Natural killer cell (primary cell): ENCODE measurements around the gene GOLGA3. TPM values are rescaled to one million over a fixed set of nuclear protein-coding genes. Genes with fewer than 3 reads are reported as not detected.

Experiments
- ATAC-seq, 3 donors: fragments of 150-1000 bp in 2 of 3; fragments of 200-7000 bp in 1 of 3; cut with Tn5 transposase; 1 replicate in 1 of 3; 2 replicates in 2 of 3; pipeline ENCODE4 v1.10.0; 2021; ENCODE audit warnings: mild to moderate bottlenecking in 2 of 3, moderate library complexity in 2 of 3
- DNase-seq, 2 donors: peaks; one replicate each; pipeline versions ENCODE4 v3.0.0 to v3.0.0-alpha.2; 2013 to 2021; ENCODE audit warnings: mixed read lengths in 1 of 2
- H3K27ac ChIP-seq: one replicate; pipeline ENCODE4 v1.5.1; 2013; ENCODE audit warnings: mild to moderate bottlenecking, low read length
- H3K27me3 ChIP-seq: one replicate; pipeline ENCODE4 v1.6.1; 2013; ENCODE audit warnings: low read length; ENCODE audit not compliant: control insufficient read depth, insufficient read depth
- H3K36me3 ChIP-seq: one replicate; pipeline ENCODE4 v1.6.1; 2013; ENCODE audit warnings: low read length; ENCODE audit not compliant: control insufficient read depth, insufficient read depth
- H3K4me1 ChIP-seq: one replicate; pipeline ENCODE4 v1.6.1; 2013; ENCODE audit warnings: low read length; ENCODE audit not compliant: control insufficient read depth, insufficient read depth
- H3K4me3 ChIP-seq: one replicate; pipeline ENCODE4 v1.5.1; 2013; ENCODE audit warnings: low read length
- H3K9me3 ChIP-seq: one replicate; pipeline ENCODE4 v1.6.1; 2013; ENCODE audit warnings: low read length; ENCODE audit not compliant: control insufficient read depth, insufficient read depth
- H3K27ac Mint-ChIP-seq, 2 donors: one replicate each; pipeline ENCODE4 v1.8.0; 2022; ENCODE audit warnings: mild to moderate bottlenecking in 2 of 2, mixed read lengths in 2 of 2, moderate library complexity in 1 of 2
- H3K27me3 Mint-ChIP-seq, 2 donors: one replicate each; pipeline ENCODE4 v1.8.0; 2022; ENCODE audit warnings: low read depth in 2 of 2, mixed read lengths in 2 of 2
- H3K36me3 Mint-ChIP-seq: one replicate; pipeline ENCODE4 v1.8.0; 2022; ENCODE audit warnings: mixed read lengths
- H3K4me1 Mint-ChIP-seq, 2 donors: one replicate each; pipeline ENCODE4 v1.8.0; 2022; ENCODE audit warnings: mixed read lengths in 2 of 2
- H3K4me3 Mint-ChIP-seq: one replicate; pipeline ENCODE4 v1.8.0; 2022; ENCODE audit warnings: mild to moderate bottlenecking, moderate library complexity, mixed read lengths
- H3K9me3 Mint-ChIP-seq, 2 donors: one replicate each; pipeline ENCODE4 v1.8.0; 2022; ENCODE audit warnings: mixed read lengths in 2 of 2
- WGBS: methylation state at CpG from one replicate; pipeline ENCODE4 v1.1.7; 2013; ENCODE audit warnings: missing lambda C conversion rate; ENCODE audit not compliant: insufficient coverage; 5-methylcytosine and 5-hydroxymethylcytosine counted together
- intact Hi-C: fragments of 100-400 bp; cut with micrococcal nuclease; formaldehyde crosslinking; loops from one replicate; pipeline ENCODE4 v1.14.2; 2022
- total RNA-seq, 4 donors: library from RNA; stranded (reverse); fragments of 120-200 nt in 1 of 4; gene quantifications; one replicate each; pipeline versions ENCODE4 v1.2.3 to v1.2.4, GENCODE V29; 2013 to 2022
- TF ChIP-seq, protein P1 (sequence below): fragments of 200-600 bp; IDR thresholded peaks from one replicate; pipeline ENCODE4 v1.8.0; 2022; ENCODE audit warnings: antibody characterized with exemption

Gene GOLGA3
- total RNA-seq, 3 donors from 2014 or later (not counting 1 experiment from before 2014, with no cell fraction given), result 39.1 to 54.3 (median 50.9) TPM

DNA sequence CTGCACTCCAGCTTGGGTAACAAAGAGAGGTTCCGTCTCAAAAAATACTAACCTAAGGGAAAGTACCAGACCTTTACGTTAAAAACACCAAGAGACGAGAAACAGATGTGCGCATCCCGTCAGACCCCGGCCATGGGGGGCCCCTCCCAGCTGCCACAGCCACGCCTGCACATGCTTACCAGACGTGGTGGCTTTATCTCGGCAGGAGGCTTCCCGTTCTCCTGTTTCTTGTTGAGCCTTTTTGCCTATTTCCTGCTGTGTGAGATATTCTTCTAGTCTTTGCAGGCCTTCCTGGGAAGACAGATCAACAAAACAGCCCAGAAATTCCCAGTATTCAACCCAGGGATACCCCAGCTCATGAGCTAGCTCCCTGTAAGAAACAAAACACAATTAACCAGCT lies 94.5 kb downstream of the GOLGA3 start:
- H3K36me3 Mint-ChIP-seq, result peaks cover 17% of the 10 kb centered on the region
- intact Hi-C loops, result no loop called here
- H3K27me3 Mint-ChIP-seq, result no peaks in the 10 kb centered on the region
- H3K27ac Mint-ChIP-seq, result no peak overlapping the region
- WGBS, result 91% methylated on average over 10 of the region's 10 CpGs
- Histone ChIP-seq H3K36me3 (peaks cover 65% of the 10 kb centered on the region), H3K4me3 (no peak overlapping the region), H3K27ac (no peak overlapping the region), H3K4me1 (no peaks in the 10 kb centered on the region), H3K27me3 (no peaks in the 10 kb centered on the region), H3K9me3 (no peaks in the 10 kb centered on the region)
- H3K4me3 Mint-ChIP-seq, result no peak overlapping the region
- peaks cover 0 to 5% of the 10 kb centered on the region in 2 donors for H3K4me1 Mint-ChIP-seq
- TF ChIP-seq, protein P1, sequence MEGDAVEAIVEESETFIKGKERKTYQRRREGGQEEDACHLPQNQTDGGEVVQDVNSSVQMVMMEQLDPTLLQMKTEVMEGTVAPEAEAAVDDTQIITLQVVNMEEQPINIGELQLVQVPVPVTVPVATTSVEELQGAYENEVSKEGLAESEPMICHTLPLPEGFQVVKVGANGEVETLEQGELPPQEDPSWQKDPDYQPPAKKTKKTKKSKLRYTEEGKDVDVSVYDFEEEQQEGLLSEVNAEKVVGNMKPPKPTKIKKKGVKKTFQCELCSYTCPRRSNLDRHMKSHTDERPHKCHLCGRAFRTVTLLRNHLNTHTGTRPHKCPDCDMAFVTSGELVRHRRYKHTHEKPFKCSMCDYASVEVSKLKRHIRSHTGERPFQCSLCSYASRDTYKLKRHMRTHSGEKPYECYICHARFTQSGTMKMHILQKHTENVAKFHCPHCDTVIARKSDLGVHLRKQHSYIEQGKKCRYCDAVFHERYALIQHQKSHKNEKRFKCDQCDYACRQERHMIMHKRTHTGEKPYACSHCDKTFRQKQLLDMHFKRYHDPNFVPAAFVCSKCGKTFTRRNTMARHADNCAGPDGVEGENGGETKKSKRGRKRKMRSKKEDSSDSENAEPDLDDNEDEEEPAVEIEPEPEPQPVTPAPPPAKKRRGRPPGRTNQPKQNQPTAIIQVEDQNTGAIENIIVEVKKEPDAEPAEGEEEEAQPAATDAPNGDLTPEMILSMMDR, result no peak
- H3K9me3 Mint-ChIP-seq, result no peaks in the 10 kb centered on the region
- ATAC-seq (no peak), DNase-seq (no peak)

DNA sequence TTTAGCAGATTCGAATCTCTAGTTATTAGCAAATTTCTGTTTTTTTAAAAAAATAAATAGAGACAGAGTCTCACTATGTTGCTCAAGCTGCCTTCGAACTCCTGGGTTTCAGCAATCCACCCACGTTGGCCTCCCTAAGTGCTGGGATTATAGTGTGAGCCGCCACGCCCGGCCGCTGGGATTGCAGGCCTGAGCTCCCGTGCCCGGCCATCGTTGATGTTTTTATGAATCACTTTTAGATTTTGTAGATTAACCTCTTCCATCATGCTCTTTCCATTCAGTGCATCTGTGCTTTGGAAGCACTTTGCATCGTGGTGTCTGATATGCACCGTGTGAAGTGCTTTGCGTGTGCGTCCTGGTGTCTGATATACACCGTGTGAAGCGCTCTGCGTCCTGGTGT lies 97.1 kb downstream of the GOLGA3 start:
- no peak overlapping the region for H3K27ac ChIP-seq
- Mint-ChIP-seq H3K36me3 (peaks cover 21% of the 10 kb centered on the region), H3K9me3 (no peaks in the 10 kb centered on the region), H3K27me3 (no peaks in the 10 kb centered on the region), H3K4me1 (peaks cover 0 to 6% of the 10 kb centered on the region in 2 donors), H3K27ac (no peak overlapping the region), H3K4me3 (no peak overlapping the region)
- ATAC-seq (no peak), DNase-seq (no peak)
- intact Hi-C loops, result no loop called here
- peaks cover 69% of the 10 kb centered on the region for H3K36me3 ChIP-seq
- no peak overlapping the region for H3K4me3 ChIP-seq
- H3K27me3 ChIP-seq, result no peaks in the 10 kb centered on the region
- TF ChIP-seq, protein P1, result no peak
- WGBS, result 96% methylated on average over 16 of the region's 17 CpGs
- H3K9me3 ChIP-seq, result no peaks in the 10 kb centered on the region
- H3K4me1 ChIP-seq, result no peaks in the 10 kb centered on the region

DNA sequence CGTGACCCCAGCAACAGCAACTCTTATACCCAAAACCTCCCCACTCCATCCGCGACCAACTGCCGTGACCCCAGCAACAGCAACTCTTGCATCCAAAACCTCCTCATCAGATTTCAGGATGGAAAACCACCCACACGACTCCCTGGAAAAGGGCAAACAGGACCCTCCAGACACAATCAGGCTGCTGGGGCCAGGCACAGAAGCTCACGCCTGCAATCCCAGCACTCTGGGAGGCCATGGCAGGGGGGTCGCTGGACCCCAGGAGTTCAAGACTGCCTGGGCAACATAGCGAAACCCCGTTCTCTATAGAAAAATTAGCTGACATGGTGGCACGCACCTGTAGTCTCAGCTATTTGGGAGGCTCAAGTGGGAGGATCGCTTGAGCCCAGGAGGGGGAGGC lies 98.3 kb downstream of the GOLGA3 start:
- no peaks in the 10 kb centered on the region for H3K27me3 Mint-ChIP-seq
- ATAC-seq (no peak), DNase-seq (no peak)
- no peak overlapping the region for H3K27ac ChIP-seq
- intact Hi-C loops, result no loop called here
- no peaks in the 10 kb centered on the region for H3K4me1 ChIP-seq
- H3K9me3 ChIP-seq, result no peaks in the 10 kb centered on the region
- WGBS, result 97% methylated on average over 9 of the region's 11 CpGs
- peaks cover 72% of the 10 kb centered on the region for H3K36me3 ChIP-seq
- H3K27me3 ChIP-seq, result no peaks in the 10 kb centered on the region
- TF ChIP-seq, protein P1, result no peak
- H3K9me3 Mint-ChIP-seq, result no peaks in the 10 kb centered on the region
- H3K4me1 Mint-ChIP-seq, result peaks cover 0 to 6% of the 10 kb centered on the region in 2 donors
- no peak overlapping the region for H3K4me3 ChIP-seq
- no peak overlapping the region for H3K4me3 Mint-ChIP-seq
- no peak overlapping the region for H3K27ac Mint-ChIP-seq
- H3K36me3 Mint-ChIP-seq, result peaks cover 33% of the 10 kb centered on the region
